Epithelial cell of proximal tubule (primary cell): Measurements from ENCODE around the gene DYNC1I1. TPM values are rescaled to one million over a fixed set of nuclear protein-coding genes. Genes with fewer than 3 reads are reported as not detected.

Source experiments
- DNase-seq: peaks from one replicate; pipeline ENCODE4 v3.0.0-alpha.2; 2011; ENCODE audit warnings: low read depth
- H3K4me3 ChIP-seq: 2 replicates; pipeline ENCODE4 v1.5.1; 2011; ENCODE audit warnings: low read depth, mild to moderate bottlenecking, low read length
- total RNA-seq: library from RNA; depleted of rRNA; stranded (reverse); fragments of >200 nt; gene quantifications from 2 replicates; pipeline ENCODE4 v1.2.3, GENCODE V29; 2015
- TF ChIP-seq, protein P1 (sequence below): conservative IDR thresholded peaks from 2 replicates; pipeline ENCODE4 v1.5.1; 2012; ENCODE audit warnings: low read depth, mild to moderate bottlenecking, low read length

Gene DYNC1I1
- total RNA-seq, 1 donor from 2014 or later: 0.06 TPM

DNA sequence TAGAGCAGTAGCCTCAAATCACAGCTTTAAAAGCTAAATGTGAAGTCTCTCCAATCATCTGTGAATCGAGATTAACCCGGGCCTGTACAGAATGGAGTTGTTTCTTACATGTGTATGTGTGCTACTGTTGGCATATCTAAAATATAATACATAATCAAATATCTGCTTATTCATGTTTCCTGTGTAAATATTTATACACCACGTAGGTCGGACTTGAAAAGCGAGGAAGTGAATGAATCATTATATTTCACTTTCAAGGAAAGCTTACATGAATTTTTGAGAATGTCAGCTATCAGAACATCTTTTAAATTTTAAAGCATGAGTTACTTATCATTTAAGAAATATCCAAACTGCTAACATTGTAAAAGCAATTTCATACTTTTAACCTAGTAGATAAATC is 316.2 kb downstream of the DYNC1I1 start:
- TF ChIP-seq, protein P1, sequence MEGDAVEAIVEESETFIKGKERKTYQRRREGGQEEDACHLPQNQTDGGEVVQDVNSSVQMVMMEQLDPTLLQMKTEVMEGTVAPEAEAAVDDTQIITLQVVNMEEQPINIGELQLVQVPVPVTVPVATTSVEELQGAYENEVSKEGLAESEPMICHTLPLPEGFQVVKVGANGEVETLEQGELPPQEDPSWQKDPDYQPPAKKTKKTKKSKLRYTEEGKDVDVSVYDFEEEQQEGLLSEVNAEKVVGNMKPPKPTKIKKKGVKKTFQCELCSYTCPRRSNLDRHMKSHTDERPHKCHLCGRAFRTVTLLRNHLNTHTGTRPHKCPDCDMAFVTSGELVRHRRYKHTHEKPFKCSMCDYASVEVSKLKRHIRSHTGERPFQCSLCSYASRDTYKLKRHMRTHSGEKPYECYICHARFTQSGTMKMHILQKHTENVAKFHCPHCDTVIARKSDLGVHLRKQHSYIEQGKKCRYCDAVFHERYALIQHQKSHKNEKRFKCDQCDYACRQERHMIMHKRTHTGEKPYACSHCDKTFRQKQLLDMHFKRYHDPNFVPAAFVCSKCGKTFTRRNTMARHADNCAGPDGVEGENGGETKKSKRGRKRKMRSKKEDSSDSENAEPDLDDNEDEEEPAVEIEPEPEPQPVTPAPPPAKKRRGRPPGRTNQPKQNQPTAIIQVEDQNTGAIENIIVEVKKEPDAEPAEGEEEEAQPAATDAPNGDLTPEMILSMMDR: no peak
- no peak for DNase-seq
- no peak overlapping the region for H3K4me3 ChIP-seq

DNA sequence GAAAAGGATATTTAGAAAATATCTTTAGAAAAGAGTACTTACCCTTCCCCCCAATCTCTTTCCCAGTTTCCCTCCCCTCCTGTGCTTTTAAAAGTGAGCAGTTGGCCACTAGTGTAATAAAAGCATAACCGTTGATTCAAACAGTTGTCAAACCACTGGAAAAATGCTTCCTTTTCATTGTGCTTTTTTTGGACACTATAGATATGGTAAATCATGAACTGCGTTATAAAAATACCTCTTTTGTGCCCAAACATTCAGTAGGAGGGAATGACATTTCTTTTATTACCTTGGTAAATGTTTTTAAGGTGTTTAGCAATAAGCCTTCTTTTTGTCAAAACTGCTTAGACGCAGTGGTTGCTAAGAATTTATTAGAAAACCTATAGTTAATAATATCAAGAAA is 317.2 kb downstream of the DYNC1I1 start:
- TF ChIP-seq, protein P1: no peak
- DNase-seq: no peak
- no peak overlapping the region for H3K4me3 ChIP-seq

DNA sequence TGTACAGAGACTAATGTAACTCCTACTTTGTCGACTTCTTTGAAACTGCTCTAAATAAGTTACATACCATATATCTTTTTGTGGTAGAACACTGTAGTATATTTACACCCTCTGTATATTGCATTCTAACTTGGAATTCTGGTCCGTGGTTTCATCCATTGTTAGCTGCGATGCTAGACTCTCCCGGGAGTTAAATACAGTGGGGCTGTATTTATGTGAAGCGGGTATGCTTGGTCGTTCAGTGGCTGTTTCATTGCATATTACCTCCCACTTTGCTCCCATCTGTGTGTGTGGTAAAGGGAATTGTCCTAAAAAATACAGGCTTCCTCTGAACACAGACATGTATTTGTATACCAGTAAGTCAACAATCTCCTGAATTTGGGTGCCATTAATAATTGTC is 318.4 kb downstream of the DYNC1I1 start:
- H3K4me3 ChIP-seq: no peak overlapping the region
- DNase-seq: no peak
- TF ChIP-seq, protein P1: no peak

DNA sequence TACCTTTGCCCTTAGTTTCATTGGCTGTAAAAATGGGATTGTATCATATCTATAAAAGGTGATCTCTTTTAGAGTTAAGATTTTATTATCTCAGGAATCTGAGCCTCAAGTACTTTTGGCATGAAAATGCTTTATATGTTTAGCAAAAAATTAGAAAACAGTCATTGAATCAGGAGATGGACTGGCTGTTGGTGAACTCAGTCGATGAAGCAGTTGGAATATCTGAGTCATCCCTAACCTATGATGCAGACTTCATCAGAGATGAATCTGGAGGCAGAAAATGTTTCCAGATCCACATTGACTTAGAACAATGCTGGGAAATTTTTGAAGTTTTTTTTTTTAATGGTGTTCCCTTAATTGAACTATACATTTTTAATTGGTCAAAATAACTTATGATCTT is 321.1 kb downstream of the DYNC1I1 start:
- peak; percentile 78 for DNase-seq
- TF ChIP-seq, protein P1: no peak
- H3K4me3 ChIP-seq: no peak overlapping the region

DNA sequence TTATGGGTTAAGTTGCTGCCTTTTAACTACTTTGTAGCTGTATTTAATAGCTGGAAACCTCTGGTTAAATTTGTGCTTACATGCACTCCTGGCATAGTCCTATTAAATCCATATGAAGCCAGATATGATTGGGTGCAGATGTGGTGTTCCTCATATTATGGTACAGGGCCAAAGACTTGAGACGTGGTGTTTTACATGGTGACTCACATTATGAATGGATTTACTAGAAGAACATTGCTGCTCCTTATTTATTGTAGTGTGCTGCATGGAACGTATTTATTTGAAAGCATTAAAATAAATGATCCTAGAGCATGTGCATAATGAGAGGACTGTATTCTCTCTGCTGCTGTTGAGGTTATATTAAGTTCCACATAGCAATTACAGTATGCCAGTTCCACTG is 325.5 kb downstream of the DYNC1I1 start:
- DNase-seq: no peak
- TF ChIP-seq, protein P1: no peak
- no peak overlapping the region for H3K4me3 ChIP-seq

DNA sequence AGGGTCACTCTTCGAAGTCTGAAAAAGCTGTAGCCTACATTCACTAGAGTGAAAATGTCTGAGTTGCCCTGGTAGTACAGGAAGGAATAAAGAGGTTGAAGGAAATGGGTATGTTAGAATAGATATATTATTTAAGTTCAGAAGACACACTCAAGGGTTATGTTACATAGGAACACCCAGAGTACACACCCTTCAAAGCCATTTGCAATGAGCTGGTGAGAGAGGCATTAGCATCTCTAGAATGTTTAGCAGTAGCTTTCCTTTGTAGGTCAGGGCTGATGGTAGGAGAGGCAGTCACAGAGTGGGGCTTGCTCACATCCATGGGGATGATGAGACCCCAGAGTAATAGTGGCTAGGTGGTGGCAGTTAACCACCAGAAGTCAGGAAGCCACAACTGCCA is 328.4 kb downstream of the DYNC1I1 start:
- no peak overlapping the region for H3K4me3 ChIP-seq
- TF ChIP-seq, protein P1: no peak
- DNase-seq: no peak

DNA sequence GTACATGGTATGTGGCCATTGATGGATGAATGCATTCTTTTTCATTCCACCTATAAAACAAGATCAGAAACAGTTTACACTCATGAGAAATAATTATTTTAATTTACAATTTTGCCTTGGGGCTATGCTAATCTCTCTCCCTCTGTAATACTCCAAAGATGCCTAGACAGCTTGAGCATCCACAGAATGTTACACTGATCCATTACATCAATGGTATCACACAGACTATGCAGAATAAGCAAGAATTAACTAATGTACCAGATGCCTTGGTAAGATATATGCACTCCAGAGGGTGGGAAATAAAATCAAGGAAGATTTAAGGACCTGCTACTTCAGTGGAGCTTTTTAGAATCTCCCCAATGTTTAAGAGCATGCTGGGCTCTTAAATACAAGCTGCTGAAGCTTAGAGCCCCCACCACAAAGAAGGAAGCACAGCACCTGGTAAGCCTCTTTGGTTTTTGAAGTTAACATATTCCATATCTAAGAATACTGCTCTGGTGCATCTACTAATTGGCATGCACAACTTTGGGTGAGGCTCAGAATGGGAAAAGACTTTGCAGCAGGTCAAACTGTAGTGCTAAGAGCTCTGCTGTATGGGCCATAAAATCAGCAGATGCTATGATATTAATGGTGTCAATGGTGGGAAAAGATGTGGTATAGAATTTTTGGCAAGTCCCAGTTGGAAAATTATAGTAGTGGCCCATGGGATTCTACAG is 329.9 kb downstream of the DYNC1I1 start:
- TF ChIP-seq, protein P1: no peak
- DNase-seq: no peak
- H3K4me3 ChIP-seq: no peak overlapping the region
